Heart right ventricle (tissue), 16 donors: ENCODE measurements around the gene PLAC1. TPM values are rescaled to one million over a fixed set of nuclear protein-coding genes. Genes with fewer than 3 reads are reported as not detected.

Experiments used
- ATAC-seq, 8 donors: fragments of 200-7000 bp; cut with Tn5 transposase; one replicate each; pipeline ENCODE4 v1.9.1; 2020; ENCODE audit warnings: mild to moderate bottlenecking in 8 of 8, moderate library complexity in 8 of 8, moderate number of reproducible peaks in 1 of 8
- DNase-seq, 2 donors: peaks; one replicate each; pipeline ENCODE4 v3.0.0-alpha.2; 2020
- H3K27ac ChIP-seq, 10 donors: fragments of 200-600 bp; sonication (generic) in 2 of 10; one replicate each; pipeline versions ENCODE4 v1.5.0 to v1.8.0; 2020 to 2022; ENCODE audit warnings: mild to moderate bottlenecking in 3 of 10
- H3K27me3 ChIP-seq, 7 donors: fragments of 200-600 bp; one replicate each; pipeline ENCODE4 v1.8.0; 2021 to 2022; ENCODE audit warnings: mild to moderate bottlenecking in 2 of 7
- H3K36me3 ChIP-seq, 9 donors: fragments of 200-600 bp; sonication (generic) in 1 of 9; one replicate each; pipeline versions ENCODE4 v1.5.0 to v1.8.0; 2020 to 2022; ENCODE audit warnings: mild to moderate bottlenecking in 2 of 9
- H3K4me1 ChIP-seq, 9 donors: fragments of 200-600 bp; sonication (generic) in 1 of 9; one replicate each; pipeline versions ENCODE4 v1.5.0 to v1.8.0; 2020 to 2022; ENCODE audit warnings: mild to moderate bottlenecking in 4 of 9
- H3K4me3 ChIP-seq, 10 donors: fragments of 200-600 bp; sonication (generic) in 2 of 10; one replicate each; pipeline versions ENCODE4 v1.5.0 to v1.8.0; 2020 to 2022; ENCODE audit warnings: mild to moderate bottlenecking in 7 of 10, moderate library complexity in 2 of 10
- H3K9me3 ChIP-seq, 11 donors: fragments of 200-600 bp in 10 of 11; sonication (generic) in 2 of 11; one replicate each; pipeline versions ENCODE4 v1.5.0 to v1.8.0; 2013 to 2022; ENCODE audit warnings: mild to moderate bottlenecking in 2 of 11, control low read depth in 1 of 11, moderate library complexity in 1 of 11
- CTCF ChIP-seq, 9 donors: fragments of 200-600 bp; sonication (generic) in 2 of 9; IDR thresholded peaks; one replicate each; pipeline versions ENCODE4 v1.5.0 to v1.8.0; 2021 to 2022; ENCODE audit warnings: antibody characterized with exemption in 9 of 9, mild to moderate bottlenecking in 5 of 9, moderate library complexity in 1 of 9
- WGBS, 2 donors: extraction: QIAGEN DNeasy Blood & Tissue Kit; methylation state at CpG; one replicate each; pipeline ENCODE4 v1.1.7; 2013; ENCODE audit warnings: inconsistent platforms in 1 of 2; 5-methylcytosine and 5-hydroxymethylcytosine counted together
- intact Hi-C, 10 donors: fragments of 100-400 bp; cut with DNase I; formaldehyde crosslinking; loops; one replicate each; pipeline versions ENCODE4 v1.11.1 to v1.14.2; 2022
- polyA plus RNA-seq, 2 donors: library from polyadenylated mRNA; stranded (reverse); fragments of 200-250 nt; gene quantifications; one replicate each; pipeline ENCODE4 v1.2.3, GENCODE V29; 2013
- total RNA-seq, 10 donors: library from RNA; stranded (reverse); fragmentation: NEBNext Ultra II Directional in 3 of 10; extraction: Animal tissue kit (Norgen Biotek cat#: 25700) in 3 of 10; gene quantifications; one replicate each; pipeline versions ENCODE4 v1.2.1 to v1.2.4, GENCODE V29; 2021 to 2023
- donor health status: Arrhythmogenic right ventricular cardiomyopathy.
- donor health status: ischemic (EF 13 %, LVEDD 7.1; RV severe dilation, severe dysfunction).
- donor health status: healthy with polysubstance abuse.
- donor health status: DM: no; HTN: yes; CAD: no.
- donor health status: DM: no; HTN: no; CAD: no.
- donor health status: ischemic (EF 25% LVEDD 6.9; RV normal size, moderate dysfunction).
- donor health status: ischemic (EF 25% LVEDD 5.7; RV mildly dilated, moderate dysfunction).
- donor health status: healthy.
- donor health status: DM: yes; HTN: yes; CAD: no.
- donor health status: Ischemic cardiomyopathy.
- donor health status: ischemic (EF 35%, LVEDD 5.7; RV mildly dilated, moderate dysfunction).
- donor health status: nonischemic (EF 11% LVEDD 7.7; RV severe dilation, severe dysfunction).
- donor health status: DM: yes; HTN: yes; CAD: no.
- donor health status: PGD.
- donor health status: ischemic (EF 29% LVEDD 5.4; RV normal size, mild dysfunction).
- donor health status: nonischemic (EF 23%, LVEDD 6.1; RV moderate dilation, normal function).

The PLAC1 gene
- total and polyA plus RNA-seq, 12 donors = not detected

- H3K27ac ChIP-seq = no peak overlapping the region
- ATAC-seq = no peak
- H3K27me3 ChIP-seq = peaks cover 0 to 9% (median 0%) of the 10 kb centered on the region in 7 donors
- H3K36me3 ChIP-seq = no peaks in the 10 kb centered on the region
- WGBS, 2 donors = 95 to 96% methylated on average over 6 of the region's 6 CpGs
- H3K9me3 ChIP-seq = no peaks in the 10 kb centered on the region
- H3K4me3 ChIP-seq = no peak overlapping the region
- TF ChIP-seq CTCF (IDR thresholded peaks at IDR 0.05) = no peak
- intact Hi-C loops = loop anchor here in 5 of 10 donors (10.0 kb wide), 2 partner anchors 225 to 255 kb away; no protein-coding TSS in a partner anchor
- peaks cover 0 to 4% (median 0%) of the 10 kb centered on the region in 9 donors for H3K4me1 ChIP-seq
- no peak for DNase-seq
Measured at GRCh38 chrX:134529481-134529880, 128.8 kb downstream of the PLAC1 start.

- Histone ChIP-seq H3K4me3 (no peak overlapping the region), H3K27ac (no peak overlapping the region), H3K36me3 (no peaks in the 10 kb centered on the region), H3K9me3 (no peaks in the 10 kb centered on the region), H3K27me3 (peaks cover 0 to 9% (median 0%) of the 10 kb centered on the region in 7 donors), H3K4me1 (peaks cover 0 to 4% (median 0%) of the 10 kb centered on the region in 9 donors)
- intact Hi-C loops = loop anchor here in 5 of 10 donors (10.0 kb wide), 2 partner anchors 226 to 256 kb away; no protein-coding TSS in a partner anchor
- no peak for ATAC-seq
- WGBS, 2 donors = 27 to 52% methylated on average over 3 of the region's 3 CpGs
- TF ChIP-seq CTCF (IDR thresholded peaks at IDR 0.05) = no peak
- no peak for DNase-seq
Measured at GRCh38 chrX:134528960-134529359, 129.3 kb downstream of the PLAC1 start.

- Histone ChIP-seq H3K27me3 (peaks cover 0 to 8% (median 0%) of the 10 kb centered on the region in 7 donors), H3K27ac (no peak overlapping the region), H3K36me3 (no peaks in the 10 kb centered on the region), H3K4me3 (no peak overlapping the region), H3K9me3 (no peaks in the 10 kb centered on the region), H3K4me1 (peaks cover 0 to 4% (median 0%) of the 10 kb centered on the region in 9 donors)
- TF ChIP-seq CTCF (IDR thresholded peaks at IDR 0.05) = no peak
- 97% methylated on average over 5 of the region's 5 CpGs for WGBS, 2 donors
- DNase-seq = no peak
- ATAC-seq = no peak
- intact Hi-C loops = loop anchor here in 5 of 10 donors (10.0 kb wide), 2 partner anchors 228 to 258 kb away; no protein-coding TSS in a partner anchor
Measured at GRCh38 chrX:134526399-134526798, 131.9 kb downstream of the PLAC1 start.

- TF ChIP-seq CTCF (IDR thresholded peaks at IDR 0.05) = no peak
- no peak for ATAC-seq
- Histone ChIP-seq H3K4me3 (no peak overlapping the region), H3K27ac (no peak overlapping the region), H3K36me3 (no peaks in the 10 kb centered on the region), H3K9me3 (no peaks in the 10 kb centered on the region), H3K27me3 (no peaks in the 10 kb centered on the region), H3K4me1 (peaks cover 0 to 4% (median 0%) of the 10 kb centered on the region in 9 donors)
- DNase-seq = no peak
- WGBS, 2 donors = 86 to 88% methylated on average over 15 of the region's 15 CpGs
- intact Hi-C loops = loop anchor here in 5 of 10 donors (10.0 kb wide), 2 partner anchors 230 to 260 kb away; no protein-coding TSS in a partner anchor
Measured at GRCh38 chrX:134525086-134525792, 133.0 kb downstream of the PLAC1 start.
